HG02973 (cell line): ENCODE data around the gene FABP7.
"Not testable (repeated sequence)": the region's sequence is repeated elsewhere in the genome, so short reads cannot be mapped to it uniquely, and the experiment has no call there.

Source experiments
- ATAC-seq: cut with Tn5 transposase; IDR thresholded peaks from one replicate; pipeline ENCODE4 v1.9.1; 2021; ENCODE audit warnings: moderate library complexity; ENCODE audit not compliant: unreplicated experiment

The FABP7 gene

GRCh38 chr6:122779667-122780066 is at the start of gene FABP7:
FABP7 (plus strand) TSS chr6:122779716; CDS start chr6:122779795, 79 bp downstream.
- ATAC-seq: no peak

- no peak for ATAC-seq
Observed at GRCh38 chr6:122730334-122730733, 49.2 kb upstream of the FABP7 start.

- ATAC-seq: peak; percentile 54
Observed at GRCh38 chr6:122730775-122731386, 48.6 kb upstream of the FABP7 start.

GRCh38 chr6:122733259-122733658 is 46.3 kb upstream of the FABP7 start:
- no peak for ATAC-seq

GRCh38 chr6:122734529-122735395 is 44.8 kb upstream of the FABP7 start:
- ATAC-seq: no peak

- ATAC-seq: no peak
Observed at GRCh38 chr6:122735582-122735981, 43.9 kb upstream of the FABP7 start.

GRCh38 chr6:122736163-122736562 is 43.4 kb upstream of the FABP7 start:
- no peak for ATAC-seq

GRCh38 chr6:122736616-122737015 is 42.9 kb upstream of the FABP7 start:
- no peak for ATAC-seq

GRCh38 chr6:122740091-122740490 is 39.4 kb upstream of the FABP7 start:
- ATAC-seq: no peak

- ATAC-seq: no peak
Observed at GRCh38 chr6:122740936-122741335, 38.6 kb upstream of the FABP7 start.

GRCh38 chr6:122744247-122744646 is 35.3 kb upstream of the FABP7 start:
- ATAC-seq: not testable (repeated sequence)

- ATAC-seq: not testable (repeated sequence)
Observed at GRCh38 chr6:122744856-122745255, 34.7 kb upstream of the FABP7 start.

- no peak for ATAC-seq
Observed at GRCh38 chr6:122746688-122747087, 32.8 kb upstream of the FABP7 start.

GRCh38 chr6:122747573-122747972 is 31.9 kb upstream of the FABP7 start:
- ATAC-seq: no peak

GRCh38 chr6:122748945-122749344 is 30.6 kb upstream of the FABP7 start:
- not testable (repeated sequence) for ATAC-seq

GRCh38 chr6:122749451-122750050 is 30.0 kb upstream of the FABP7 start:
- no peak for ATAC-seq

- peak; percentile 83 for ATAC-seq
Observed at GRCh38 chr6:122751326-122751725, 28.2 kb upstream of the FABP7 start.

- ATAC-seq: no peak
Observed at GRCh38 chr6:122752459-122752858, 27.1 kb upstream of the FABP7 start.

- ATAC-seq: no peak
Observed at GRCh38 chr6:122753000-122753687, 26.4 kb upstream of the FABP7 start.

- ATAC-seq: no peak
Observed at GRCh38 chr6:122753688-122754056, 25.8 kb upstream of the FABP7 start.

GRCh38 chr6:122754191-122754731 is 25.3 kb upstream of the FABP7 start:
- no peak for ATAC-seq
